Measurements from ENCODE around the gene CDC27.
"Not testable (repeated sequence)": the region's sequence is repeated elsewhere in the genome, so short reads cannot be mapped to it uniquely, and the experiment has no call there.

DNA sequence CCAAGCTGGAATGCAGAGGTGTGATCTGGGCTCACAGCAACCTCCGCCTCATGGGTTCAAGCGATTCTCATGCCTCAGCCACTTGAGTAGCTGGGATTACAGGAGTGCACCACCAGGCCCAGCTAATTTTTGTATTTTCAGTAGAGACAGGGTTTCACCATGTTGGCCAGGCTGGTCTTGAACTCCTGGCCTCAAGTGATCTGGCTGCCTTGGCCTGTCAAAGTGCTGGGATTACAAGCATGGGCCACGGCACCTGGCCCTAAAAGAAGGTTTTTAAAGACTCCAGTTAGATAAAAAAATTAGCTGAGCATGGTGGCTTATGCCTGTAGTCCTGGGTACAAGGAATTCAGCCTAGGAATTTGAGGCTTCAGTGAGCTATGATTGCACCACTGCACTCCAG is 62.3 kb downstream of the CDC27 start:
- not testable (repeated sequence) for TF ChIP-seq CTCF (IDR thresholded peaks at IDR 0.05 in 4 of 5, conservative IDR thresholded peaks at IDR 0.05 in 1 of 5); POLR2A (IDR thresholded peaks at IDR 0.05)
